A549 (cell line): Measurements from ENCODE around the gene ABHD17A. TPM values are rescaled to one million over a fixed set of nuclear protein-coding genes. Genes with fewer than 3 reads are reported as not detected.

ENCODE experiments used
- polyA plus RNA-seq, 4 experiments: library from polyadenylated mRNA; depleted of rRNA in 3 of 4; stranded (reverse); fragments of >200 nt; fragmentation: RNase III in 1 of 4; extraction: RNeasy Plus Mini Kit Qiagen cat#74134 plus additional on column Dnase treatment in 1 of 4; gene quantifications; 2 replicates in 3 of 4; 3 replicates in 1 of 4; pipeline ENCODE4 v1.2.3, GENCODE V29; 2011 to 2017

The ABHD17A gene
- polyA plus RNA-seq, 2 of the 4 experiments (the other 2 are of a cell fraction), result 12.8 to 23.1 TPM

Other genes starting within 250 kb of the ABHD17A start
- gene TCF3, start 232.9 kb downstream of the ABHD17A start, polyA plus RNA-seq (2011; rRNA removed), result 21.3 and 25.6 TPM in 2 replicates
- gene TCF3, start 232.9 kb downstream of the ABHD17A start, polyA plus RNA-seq (2017; fragmentation: RNase III; extraction: RNeasy Plus Mini Kit Qiagen cat#74134 plus additional on column Dnase treatment), result 49.5 to 55.9 TPM (median 52.6 TPM) in 3 replicates
- gene ONECUT3, start 132.0 kb downstream of the ABHD17A start, polyA plus RNA-seq (2011; rRNA removed), result not detected in 2 replicates
- 0.01 TPM in 1 of 3 replicates, not detected in the others for gene ONECUT3, start 132.0 kb downstream of the ABHD17A start, polyA plus RNA-seq (2017; fragmentation: RNase III; extraction: RNeasy Plus Mini Kit Qiagen cat#74134 plus additional on column Dnase treatment)
- 2.7 and 4.7 TPM in 2 replicates for gene ATP8B3, start 73.2 kb downstream of the ABHD17A start, polyA plus RNA-seq (2011; rRNA removed)
- 3.2 to 4.2 TPM (median 3.9 TPM) in 3 replicates for gene ATP8B3, start 73.2 kb downstream of the ABHD17A start, polyA plus RNA-seq (2017; fragmentation: RNase III; extraction: RNeasy Plus Mini Kit Qiagen cat#74134 plus additional on column Dnase treatment)
- 5.6 and 7.3 TPM in 2 replicates for gene REXO1, start 37.0 kb downstream of the ABHD17A start, polyA plus RNA-seq (2011; rRNA removed)
- 13.8 to 15.6 TPM (median 14.5 TPM) in 3 replicates for gene REXO1, start 37.0 kb downstream of the ABHD17A start, polyA plus RNA-seq (2017; fragmentation: RNase III; extraction: RNeasy Plus Mini Kit Qiagen cat#74134 plus additional on column Dnase treatment)
- gene KLF16, start 21.9 kb downstream of the ABHD17A start, polyA plus RNA-seq (2011; rRNA removed), result 4.1 and 5.8 TPM in 2 replicates
- gene KLF16, start 21.9 kb downstream of the ABHD17A start, polyA plus RNA-seq (2017; fragmentation: RNase III; extraction: RNeasy Plus Mini Kit Qiagen cat#74134 plus additional on column Dnase treatment), result 23.9 to 28.0 TPM (median 25.7 TPM) in 3 replicates
- 0.65 and 0.66 TPM in 2 replicates for gene ADAT3, start 19.9 kb upstream of the ABHD17A start, polyA plus RNA-seq (2011; rRNA removed)
- gene ADAT3, start 19.9 kb upstream of the ABHD17A start, polyA plus RNA-seq (2017; fragmentation: RNase III; extraction: RNeasy Plus Mini Kit Qiagen cat#74134 plus additional on column Dnase treatment), result 4.2 to 5.6 TPM (median 5.3 TPM) in 3 replicates
- 7.6 and 11.9 TPM in 2 replicates for gene SCAMP4, start 19.9 kb upstream of the ABHD17A start, polyA plus RNA-seq (2011; rRNA removed)
- gene SCAMP4, start 19.9 kb upstream of the ABHD17A start, polyA plus RNA-seq (2017; fragmentation: RNase III; extraction: RNeasy Plus Mini Kit Qiagen cat#74134 plus additional on column Dnase treatment), result 60.9 to 63.4 TPM (median 63.0 TPM) in 3 replicates
- 14.4 and 15.5 TPM in 2 replicates for gene CSNK1G2, start 55.7 kb upstream of the ABHD17A start, polyA plus RNA-seq (2011; rRNA removed)
- 36.9 to 43.7 TPM (median 42.0 TPM) in 3 replicates for gene CSNK1G2, start 55.7 kb upstream of the ABHD17A start, polyA plus RNA-seq (2017; fragmentation: RNase III; extraction: RNeasy Plus Mini Kit Qiagen cat#74134 plus additional on column Dnase treatment)
- gene BTBD2, start 130.2 kb upstream of the ABHD17A start, polyA plus RNA-seq (2011; rRNA removed), result 16.3 and 19.0 TPM in 2 replicates
- 26.7 to 32.7 TPM (median 29.6 TPM) in 3 replicates for gene BTBD2, start 130.2 kb upstream of the ABHD17A start, polyA plus RNA-seq (2017; fragmentation: RNase III; extraction: RNeasy Plus Mini Kit Qiagen cat#74134 plus additional on column Dnase treatment)
- 56.7 and 58.4 TPM in 2 replicates for gene MKNK2, start 165.7 kb upstream of the ABHD17A start, polyA plus RNA-seq (2011; rRNA removed)
- gene MKNK2, start 165.7 kb upstream of the ABHD17A start, polyA plus RNA-seq (2017; fragmentation: RNase III; extraction: RNeasy Plus Mini Kit Qiagen cat#74134 plus additional on column Dnase treatment), result 38.8 to 55.4 TPM (median 48.3 TPM) in 3 replicates
- 10.9 and 12.9 TPM in 2 replicates for gene MOB3A, start 210.8 kb upstream of the ABHD17A start, polyA plus RNA-seq (2011; rRNA removed)
- gene MOB3A, start 210.8 kb upstream of the ABHD17A start, polyA plus RNA-seq (2017; fragmentation: RNase III; extraction: RNeasy Plus Mini Kit Qiagen cat#74134 plus additional on column Dnase treatment), result 8.4 to 9.1 TPM (median 8.7 TPM) in 3 replicates
- 0.36 and 0.70 TPM in 2 replicates for gene IZUMO4, start 211.4 kb upstream of the ABHD17A start, polyA plus RNA-seq (2011; rRNA removed)
- gene IZUMO4, start 211.4 kb upstream of the ABHD17A start, polyA plus RNA-seq (2017; fragmentation: RNase III; extraction: RNeasy Plus Mini Kit Qiagen cat#74134 plus additional on column Dnase treatment), result 1.0 to 1.8 TPM (median 1.0 TPM) in 3 replicates